HepG2 (cell line): ENCODE measurements around the gene EIF3B. TPM values are rescaled to one million over a fixed set of nuclear protein-coding genes. Genes with fewer than 3 reads are reported as not detected.

ENCODE experiments used
- ATAC-seq: fragments of 200-7000 bp; cut with Tn5 transposase; 3 replicates; pipeline ENCODE4 v1.9.1; 2020; ENCODE audit warnings: mild to moderate bottlenecking, moderate library complexity
- BruUV-seq: library from RNA; stranded (reverse); fragments of 400-500 nt; replicated peaks from 2 replicates; lab custom pipeline; 2021; lab: Mats Ljungman, UMichigan
- CTCF ChIA-PET: fragments of 300-600 bp; formaldehyde crosslinking; extraction: SDS; loops from one replicate; lab custom pipeline; 2021; ENCODE audit warnings: low total read pairs, inconsistent platforms, low intra/inter-chr PET ratio; lab: Yijun Ruan, JAX
- POLR2A ChIA-PET: fragments of 350-600 bp; sonication (Branson Sonifier 250); formaldehyde crosslinking; loops from one replicate; lab custom pipeline; 2020; ENCODE audit warnings: antibody characterized with exemption, inconsistent platforms; lab: Yijun Ruan, JAX
- DNase-seq: peaks from one replicate; pipeline ENCODE4 v3.0.0-alpha.2; 2015; ENCODE audit warnings: low spot score
- FAIRE-seq: peaks from 3 replicates; lab custom pipeline; 2011; peaks lifted over from hg19 to GRCh38; lab: Jason Lieb, UNC
- H2AFZ ChIP-seq: one replicate; pipeline ENCODE4 v1.6.1; 2011; ENCODE audit warnings: low read length, inconsistent platforms
- H3K27ac ChIP-seq: fragments of 300-600 bp; 3 replicates; pipeline ENCODE4 v1.8.0; 2011; ENCODE audit warnings: mixed run types, mild to moderate bottlenecking, mixed read lengths, low read length, inconsistent platforms; ENCODE audit not compliant: insufficient read depth; ENCODE audit errors: extremely low read length
- H3K27me3 ChIP-seq, 2 experiments: fragments of 200-600 bp in 1 of 2; 2 replicates in 1 of 2; 3 replicates in 1 of 2; pipeline versions ENCODE4 v1.6.0 to v1.8.0; 2011; ENCODE audit warnings: low read length in 2 of 2, mild to moderate bottlenecking in 2 of 2, moderate library complexity in 2 of 2, inconsistent platforms in 1 of 2; ENCODE audit not compliant: insufficient read depth in 2 of 2, control insufficient read depth in 1 of 2
- H3K36me3 ChIP-seq, 2 experiments: fragments of 200-600 bp in 1 of 2; replicated peaks in 1 of 2; 2 replicates in 1 of 2; 3 replicates in 1 of 2; pipeline versions ENCODE4 v1.5.1 to v1.8.0; 2011; ENCODE audit warnings: low read length in 2 of 2, inconsistent platforms in 1 of 2; ENCODE audit not compliant: insufficient read depth in 2 of 2, control insufficient read depth in 1 of 2
- H3K4me1 ChIP-seq: 2 replicates; pipeline ENCODE4 v1.5.1; 2012; ENCODE audit warnings: low read length, inconsistent platforms; ENCODE audit not compliant: insufficient read depth
- H3K4me2 ChIP-seq: 2 replicates; pipeline ENCODE4 v1.6.0; 2011; ENCODE audit warnings: low read depth, low read length, inconsistent platforms
- H3K4me3 ChIP-seq, 3 experiments: fragments of 200-600 bp in 1 of 3; sonication (generic), shearing (Covaris generic) in 1 of 3; replicated peaks in 1 of 3; 2 replicates each; pipeline ENCODE4 v1.5.1; 2011 to 2016; ENCODE audit warnings: low read length in 3 of 3, inconsistent platforms in 2 of 3, low read depth in 2 of 3, mild to moderate bottlenecking in 2 of 3, control low read depth in 1 of 3, mixed read lengths in 1 of 3; ENCODE audit not compliant: insufficient read depth in 1 of 3
- H3K79me2 ChIP-seq: one replicate; pipeline ENCODE4 v1.6.1; 2011; ENCODE audit warnings: low read length, inconsistent platforms; ENCODE audit not compliant: insufficient read depth
- H3K9ac ChIP-seq: 2 replicates; pipeline ENCODE4 v1.6.0; 2011; ENCODE audit warnings: mild to moderate bottlenecking, low read depth, low read length, inconsistent platforms; ENCODE audit not compliant: insufficient read depth
- H3K9me3 ChIP-seq: 2 replicates; pipeline ENCODE4 v1.5.1; 2012; ENCODE audit warnings: mild to moderate bottlenecking, low read length
- H4K20me1 ChIP-seq: 2 replicates; pipeline ENCODE4 v1.6.0; 2011; ENCODE audit warnings: inconsistent platforms, mild to moderate bottlenecking, low read length, moderate library complexity; ENCODE audit not compliant: insufficient read depth
- AGO2 ChIP-seq: fragments of 200-400 bp; formaldehyde crosslinking; optimal IDR thresholded peaks from 2 replicates; pipeline ENCODE3; 2017; ENCODE audit warnings: mild to moderate bottlenecking, low read depth, low read length, moderate library complexity
- BORCS8-MEF2B ChIP-seq: sonication (generic); formaldehyde crosslinking; IDR thresholded peaks from 2 replicates; pipeline ENCODE4 v1.8.0; 2022; ENCODE audit warnings: mild to moderate bottlenecking, missing genetic modification reagents
- GABPB1 ChIP-seq: IDR thresholded peaks from 2 replicates; pipeline ENCODE4 v1.6.1; 2016; ENCODE audit warnings: mild to moderate bottlenecking, missing genetic modification reagents, moderate library complexity, missing compliant biosample characterization
- GFI1 ChIP-seq: sonication (generic); formaldehyde crosslinking; IDR thresholded peaks from 2 replicates; pipeline ENCODE4 v1.5.0; 2020; ENCODE audit warnings: missing genetic modification reagents, mild to moderate bottlenecking, borderline replicate concordance
- HNRNPL ChIP-seq: fragments of 200-400 bp; formaldehyde crosslinking; IDR thresholded peaks from 2 replicates; pipeline ENCODE4 v1.6.1; 2017; ENCODE audit warnings: mild to moderate bottlenecking, low read depth, low read length
- PHF8 ChIP-seq: sonication (generic); formaldehyde crosslinking; IDR thresholded peaks from 2 replicates; pipeline ENCODE4 v1.5.0; 2020; ENCODE audit warnings: missing genetic modification reagents
- TAF1 ChIP-seq: sonication (generic); formaldehyde crosslinking; IDR thresholded peaks from 2 replicates; pipeline ENCODE4 v1.4.0; 2020; ENCODE audit warnings: missing genetic modification reagents
- ZBTB38 ChIP-seq: sonication (generic); formaldehyde crosslinking; IDR thresholded peaks from 2 replicates; pipeline ENCODE4 v1.5.1; 2020; ENCODE audit warnings: mild to moderate bottlenecking, missing genetic modification reagents
- ZFP90 ChIP-seq: sonication (generic); formaldehyde crosslinking; IDR thresholded peaks from 2 replicates; pipeline ENCODE4 v1.8.0; 2022; ENCODE audit warnings: missing genetic modification reagents, mild to moderate bottlenecking, inconsistent platforms, borderline replicate concordance
- ZNF121 ChIP-seq: sonication (generic); formaldehyde crosslinking; IDR thresholded peaks from 2 replicates; pipeline ENCODE4 v1.5.0; 2020; ENCODE audit warnings: mild to moderate bottlenecking, missing genetic modification reagents
- ZNF232 ChIP-seq: sonication (generic); formaldehyde crosslinking; IDR thresholded peaks from 2 replicates; pipeline ENCODE4 v1.4.0; 2020; ENCODE audit warnings: missing genetic modification reagents, borderline replicate concordance
- ZNF414 ChIP-seq: sonication (generic); formaldehyde crosslinking; IDR thresholded peaks from 2 replicates; pipeline ENCODE4 v1.5.0; 2020; ENCODE audit warnings: missing genetic modification reagents
- ZNF547 ChIP-seq: sonication (generic); formaldehyde crosslinking; IDR thresholded peaks from 2 replicates; pipeline ENCODE4 v1.5.1; 2020; ENCODE audit warnings: mild to moderate bottlenecking, missing genetic modification reagents
- ZNF569 ChIP-seq: sonication (generic); formaldehyde crosslinking; IDR thresholded peaks from 2 replicates; pipeline ENCODE4 v1.5.0; 2020; ENCODE audit warnings: mild to moderate bottlenecking, missing genetic modification reagents, moderate library complexity, borderline replicate concordance
- ZNF891 ChIP-seq: sonication (generic); formaldehyde crosslinking; IDR thresholded peaks from 2 replicates; pipeline ENCODE4 v1.5.0; 2020; ENCODE audit warnings: mild to moderate bottlenecking, missing genetic modification reagents
- WGBS: methylation state at CpG from one replicate; pipeline ENCODE4 v1.1.6; 2017; ENCODE audit warnings: low lambda C conversion rate; 5-methylcytosine and 5-hydroxymethylcytosine counted together
- in situ Hi-C: cut with HindIII; loops from 2 replicates; pipeline ENCODE4 v1.10.0; 2017; ENCODE audit warnings: low pct_unique_long_range_greater_than_20kb; ENCODE audit not compliant: extremely low pct_ligation_motif_present
- intact Hi-C: fragments of 100-400 bp; cut with micrococcal nuclease; formaldehyde crosslinking; loops from one replicate; pipeline ENCODE4 v1.10.0; 2022; ENCODE audit not compliant: unreplicated experiment
- polyA plus RNA-seq, 8 experiments: library from polyadenylated mRNA; depleted of rRNA in 3 of 8; stranded (reverse) in 7 of 8; unstranded in 1 of 8; fragments of >200 nt; fragmentation: Illumina TruSeq in 4 of 8; extraction: Trizol in 4 of 8; gene quantifications; 2 replicates each; pipeline versions ENCODE4 v1.2.1 to v1.2.3, GENCODE V29; 2011 to 2016; ENCODE audit warnings: low read depth in 4 of 8, missing spikeins in 1 of 8, mixed read lengths in 1 of 8; ENCODE audit not compliant: insufficient read depth in 1 of 8
- total RNA-seq, 5 experiments: library from RNA; depleted of rRNA; stranded (reverse); fragments of >200 nt; fragmentation: Illumina TruSeq; extraction: Trizol; gene quantifications; 2 replicates each; pipeline ENCODE4 v1.2.3, GENCODE V29; 2016; ENCODE audit warnings: low read depth in 1 of 5

Gene EIF3B
- total and polyA plus RNA-seq, 2 of the 13 experiments (the other 11 are each of a cell fraction or from before 2014, with no cell fraction given): 92.2 to 241 TPM

- FAIRE-seq (no peak), DNase-seq (no peak), ATAC-seq (no peak)
- Histone ChIP-seq H3K36me3 (peaks cover 3 to 4% of the 10 kb centered on the region in 2 experiments; a peak in 1 of 5 replicates), H4K20me1 (no peaks in the 10 kb centered on the region), H3K27ac (no peak overlapping the region), H3K79me2 (peaks cover 38% of the 10 kb centered on the region), H3K4me3 (no peak overlapping the region; a peak in 2 of 6 replicates), H3K4me1 (peaks cover 41% of the 10 kb centered on the region), H3K27me3 (no peaks in the 10 kb centered on the region; a peak in 1 of 5 replicates), H3K9me3 (no peaks in the 10 kb centered on the region), H2AFZ (no peak overlapping the region), H3K9ac (no peak overlapping the region), H3K4me2 (peak overlapping the region; percentile 40)
- ChIA-PET CTCF (no interaction called here), POLR2A (interaction anchor here (2.1 kb wide), 1 partner anchor 42 kb away, joined by 9 read pairs; the partner anchor contains the start of gene EIF3B)
- TF ChIP-seq BORCS8-MEF2B (CRISPR knock-in tag) (no peak), ZBTB38 (CRISPR knock-in tag) (peak; percentile 75)
- intact Hi-C loops: loop anchor here (10.0 kb wide), 1 partner anchor 68 kb away; the partner anchor contains the start of genes MRM2 and NUDT1
- in situ Hi-C loops: no loop called here
- WGBS: 89% methylated on average over 17 of the region's 17 CpGs
- TSS peak; percentile 68 for BruUV-seq
Measured at GRCh38 chr7:2312267-2312929, 42.2 kb upstream of the EIF3B start.

GRCh38 chr7:2313450-2314208 lies 41.0 kb upstream of the EIF3B start:
- peaks cover 41% of the 10 kb centered on the region for H3K4me1 ChIP-seq
- TSS peak; percentile 45 for BruUV-seq
- FAIRE-seq (no peak), ATAC-seq (peak; percentile 50), DNase-seq (no peak)
- 25% methylated on average over 22 of the region's 42 CpGs for WGBS
- POLR2A ChIA-PET: interaction anchor here (2.1 kb wide), 1 partner anchor 40 kb away, joined by 9 read pairs; the partner anchor contains the start of gene EIF3B
- no peaks in the 10 kb centered on the region for H3K9me3 ChIP-seq
- H3K9ac ChIP-seq: peak overlapping the region; percentile 90
- in situ Hi-C loops: no loop called here
- no peaks in the 10 kb centered on the region; a peak in 1 of 5 replicates for H3K27me3 ChIP-seq
- H4K20me1 ChIP-seq: no peaks in the 10 kb centered on the region
- peak overlapping the region; percentile 86 to 96 (median 89) for H3K4me3 ChIP-seq
- CTCF ChIA-PET: no interaction called here
- no peak overlapping the region for H2AFZ ChIP-seq
- H3K27ac ChIP-seq: peak overlapping the region; percentile 75
- intact Hi-C loops: loop anchor here (1.0 to 10.0 kb wide), 2 partner anchors 44 to 69 kb away; partner anchors contain the start of genes MRM2 and NUDT1
- peaks cover 33% of the 10 kb centered on the region for H3K79me2 ChIP-seq
- H3K4me2 ChIP-seq: peak overlapping the region; percentile 90
- H3K36me3 ChIP-seq: peaks cover 3 to 4% of the 10 kb centered on the region in 2 experiments; a peak in 1 of 5 replicates
- TF ChIP-seq AGO2: peak; percentile 23
- TF ChIP-seq GFI1 (CRISPR knock-in tag): 0 out of 2 replicates have a peak, but pooled peaks have one; percentile 11
- peak; percentile 73; the same call in 1 of the 2 replicates for TF ChIP-seq HNRNPL
- 0 out of 2 replicates have a peak, but pooled peaks have one; percentile 15 for TF ChIP-seq TAF1
- TF ChIP-seq ZNF569: no peak
- TF ChIP-seq ZFP90: 0 out of 2 replicates have a peak, but pooled peaks have one; percentile 69
- 0 out of 2 replicates have a peak, but pooled peaks have one; percentile 38 for TF ChIP-seq ZNF232 (CRISPR knock-in tag)
- TF ChIP-seq ZNF891: 0 out of 2 replicates have a peak, but pooled peaks have one; percentile 23
- TF ChIP-seq ZNF547 (CRISPR knock-in tag): no peak
- peak; percentile 42; the same call in 1 of the 2 replicates for TF ChIP-seq ZNF414
- no peak for TF ChIP-seq GABPB1 (CRISPR knock-in tag)
- peak; percentile 98 for TF ChIP-seq ZNF121 (CRISPR knock-in tag)
- TF ChIP-seq PHF8 (CRISPR knock-in tag): 0 out of 2 replicates have a peak, but pooled peaks have one; percentile 37
